GM10266 (cell line): ENCODE results near the gene LRPAP1.
"Not testable (repeated sequence)": the region's sequence is repeated elsewhere in the genome, so short reads cannot be mapped to it uniquely, and the experiment has no call there.

Experiments
- DNase-seq: peaks from one replicate; pipeline ENCODE4 v3.0.0; 2012; ENCODE audit errors: extremely low spot score
- CTCF ChIP-seq: IDR thresholded peaks from 2 replicates; pipeline ENCODE4 v1.5.1; 2012; ENCODE audit warnings: mild to moderate bottlenecking, low read depth; ENCODE audit not compliant: control insufficient read depth, insufficient read depth; ENCODE audit errors: missing control alignments

Gene LRPAP1

GRCh38 chr4:3572363-3572762, 40.1 kb upstream of the LRPAP1 start:
- TF ChIP-seq CTCF = no peak
- no peak for DNase-seq

DNA sequence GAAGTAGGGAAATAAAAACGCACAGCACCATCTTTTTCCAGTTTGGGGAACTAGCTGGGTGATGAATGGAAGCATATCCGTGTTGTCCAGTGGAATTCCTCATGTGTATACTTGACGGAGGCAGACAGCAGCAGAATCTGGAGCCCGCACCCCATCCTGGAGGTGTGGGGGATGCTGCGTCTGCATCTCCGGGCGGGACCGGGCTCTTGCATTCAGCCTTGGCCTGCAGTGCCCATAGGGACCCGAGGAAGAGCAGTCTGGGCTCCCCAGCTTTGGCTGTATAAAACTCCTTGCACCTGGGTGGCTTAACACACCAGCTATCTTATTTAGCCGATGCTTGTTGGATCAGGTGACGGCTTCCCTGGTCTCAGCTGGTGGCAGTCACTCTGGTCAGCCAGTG, 39.7 kb upstream of the LRPAP1 start:
- no peak for TF ChIP-seq CTCF
- no peak for DNase-seq

DNA sequence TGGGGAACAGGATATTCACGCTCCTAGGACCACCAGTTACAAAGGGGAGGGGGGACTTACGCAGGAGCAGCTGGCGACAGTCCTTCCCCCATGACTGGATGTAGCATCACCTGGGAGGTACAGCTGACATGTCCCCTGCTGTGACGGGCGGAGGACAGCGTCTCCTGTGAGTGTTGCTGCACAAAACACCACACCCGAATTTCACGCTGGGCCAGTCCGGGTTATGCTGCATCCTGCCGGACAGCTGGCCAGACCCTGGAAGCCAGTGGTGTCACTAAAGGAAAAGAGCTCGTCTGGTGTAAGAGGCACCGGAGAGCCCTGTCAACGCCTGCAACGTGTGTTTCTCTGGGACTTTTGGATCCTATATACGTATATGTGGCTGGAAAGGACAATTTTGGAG, 38.7 kb upstream of the LRPAP1 start:
- not testable (repeated sequence) for DNase-seq

DNA sequence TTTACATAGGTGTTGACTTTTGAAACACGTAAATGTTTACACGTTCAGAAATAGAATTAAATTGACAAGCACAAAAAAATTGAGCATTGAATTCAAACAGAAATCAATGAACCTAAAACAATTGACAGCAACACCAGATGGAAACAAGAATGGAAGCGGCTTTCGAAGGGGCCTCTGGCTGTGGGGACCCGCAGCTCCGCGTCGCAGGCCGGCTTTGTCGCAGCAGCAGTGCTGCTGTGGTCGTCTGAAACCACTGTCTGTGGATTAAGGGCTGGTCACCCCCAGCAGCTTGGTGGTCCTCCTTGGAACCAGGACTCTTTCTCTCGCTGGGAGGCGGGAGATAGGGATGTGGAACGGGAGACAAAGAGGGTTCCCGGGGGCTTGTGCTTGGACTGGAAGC, 37.4 kb upstream of the LRPAP1 start:
- DNase-seq = not testable (repeated sequence)

DNA sequence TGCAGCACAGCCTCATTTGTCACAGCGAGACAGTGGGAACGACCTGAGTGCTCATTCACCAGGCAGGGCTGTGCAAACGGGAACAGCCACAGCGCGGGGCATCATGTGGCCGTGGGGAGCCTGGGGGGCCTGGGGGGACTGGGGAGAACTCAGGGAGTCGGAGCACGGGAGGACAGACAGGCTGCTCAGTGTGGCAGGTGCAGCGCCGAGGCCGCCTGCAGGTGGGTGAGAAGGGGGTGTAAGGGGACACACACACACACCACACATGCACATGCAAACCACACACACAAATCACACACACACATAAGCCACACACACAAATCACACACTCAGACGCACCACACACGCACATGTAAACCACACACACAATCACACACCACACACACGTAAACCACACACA, 34.5 kb upstream of the LRPAP1 start:
- not testable (repeated sequence) for DNase-seq

DNA sequence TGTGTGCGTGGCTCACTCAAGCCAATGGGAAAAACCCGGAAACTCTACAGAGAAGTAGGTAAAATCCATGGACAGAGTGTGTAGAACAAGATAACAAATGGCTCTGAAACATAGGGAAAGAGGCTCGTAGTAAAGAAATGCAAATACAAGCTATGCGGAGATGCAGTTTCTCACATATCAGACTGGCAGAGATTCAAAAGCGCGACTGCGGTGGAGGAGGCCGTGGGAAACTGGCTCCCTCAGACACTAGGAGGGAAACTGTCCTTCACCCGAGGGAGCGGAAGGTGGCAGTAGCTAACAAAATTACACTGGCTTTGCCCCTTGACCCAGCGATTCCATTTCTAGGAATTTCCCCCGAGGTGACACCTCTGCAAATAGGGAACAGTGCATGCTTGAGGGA, 34.1 kb upstream of the LRPAP1 start:
- DNase-seq = not testable (repeated sequence)

- not testable (repeated sequence) for DNase-seq
Observed at GRCh38 chr4:3564948-3565347, 32.7 kb upstream of the LRPAP1 start.

- no peak for TF ChIP-seq CTCF
- no peak for DNase-seq
Observed at GRCh38 chr4:3563403-3563802, 31.2 kb upstream of the LRPAP1 start.

- not testable (repeated sequence) for DNase-seq
Observed at GRCh38 chr4:3562127-3562526, 29.9 kb upstream of the LRPAP1 start.

GRCh38 chr4:3560465-3560864, 28.2 kb upstream of the LRPAP1 start:
- not testable (repeated sequence) for DNase-seq

GRCh38 chr4:3559381-3560290, 27.4 kb upstream of the LRPAP1 start:
- not testable (repeated sequence) for DNase-seq

- DNase-seq = not testable (repeated sequence)
Observed at GRCh38 chr4:3558514-3558836, 26.3 kb upstream of the LRPAP1 start.

DNA sequence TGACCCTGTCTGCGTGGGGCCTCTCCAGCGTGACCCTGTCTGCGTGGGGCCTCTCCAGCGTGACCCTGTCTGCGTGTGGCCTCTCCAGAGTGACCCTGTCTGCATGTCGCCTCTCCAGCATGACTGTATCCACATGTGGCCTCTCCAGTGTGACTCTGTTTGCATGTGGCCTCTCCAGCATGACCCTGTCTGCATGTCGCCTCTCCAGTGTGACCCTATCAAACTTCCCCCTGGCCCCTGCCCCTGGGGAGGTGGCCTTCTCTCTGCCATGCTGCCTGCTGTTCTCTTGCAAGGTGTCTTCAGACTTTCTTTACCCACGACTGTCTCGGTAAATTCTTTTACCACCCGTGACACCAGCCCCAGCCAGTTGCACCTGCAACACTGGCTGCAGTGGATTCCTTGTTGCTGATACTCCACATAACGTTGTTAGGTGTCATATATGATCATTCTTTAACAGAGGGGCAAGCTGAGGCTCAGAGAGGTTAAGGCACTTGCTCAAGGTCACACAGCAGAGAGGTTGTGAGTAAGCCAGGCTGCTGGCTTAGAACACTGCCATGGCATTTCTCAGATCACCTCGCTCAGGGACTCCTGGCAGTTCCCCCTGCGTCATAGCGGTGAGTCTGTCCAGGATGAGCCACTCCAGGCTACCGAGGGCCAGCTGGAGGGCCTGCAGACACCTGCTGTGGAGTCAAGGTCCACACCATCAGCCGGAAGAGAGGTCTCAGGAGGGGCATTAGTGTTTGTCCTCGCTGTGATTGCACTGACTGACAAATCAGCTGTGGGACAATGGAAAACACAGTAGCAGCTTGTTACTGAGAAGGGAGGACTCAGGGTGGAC, 25.7 kb upstream of the LRPAP1 start:
- not testable (repeated sequence) for DNase-seq

GRCh38 chr4:3557088-3557492, 24.9 kb upstream of the LRPAP1 start:
- DNase-seq = not testable (repeated sequence)

DNA sequence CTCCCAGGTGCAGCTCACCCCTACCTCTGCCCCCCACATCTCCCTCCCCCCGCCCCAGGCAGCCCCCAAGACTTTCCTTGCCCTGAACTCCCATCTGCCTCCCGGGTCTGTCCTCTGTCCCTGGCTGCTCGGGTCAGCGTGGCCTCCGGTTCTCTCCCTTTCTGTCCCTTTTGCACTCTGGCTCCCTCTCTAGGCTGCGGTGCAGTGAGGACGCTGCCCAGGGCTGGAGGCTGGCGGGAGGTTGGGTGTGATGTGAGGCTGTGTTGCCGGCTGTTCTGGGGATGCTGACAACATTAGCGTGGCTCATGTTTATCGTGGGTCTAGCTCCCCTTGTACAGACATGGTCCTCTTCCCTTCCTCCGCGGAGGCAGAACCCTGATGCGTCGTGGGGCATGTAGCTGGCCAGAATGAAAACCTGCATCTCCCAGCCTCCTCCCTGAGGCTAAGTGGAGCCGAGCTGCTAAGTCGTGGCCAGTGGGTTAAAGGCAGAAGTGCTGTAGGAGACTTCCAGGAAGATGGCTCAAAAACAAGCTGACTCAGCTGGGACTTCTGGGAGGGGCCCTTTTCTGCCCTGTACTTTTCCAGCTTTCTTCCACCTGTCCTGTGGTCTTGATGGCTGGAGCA, 24.1 kb upstream of the LRPAP1 start:
- not testable (repeated sequence) for DNase-seq

- not testable (repeated sequence) for DNase-seq
Observed at GRCh38 chr4:3555459-3556070, 23.3 kb upstream of the LRPAP1 start.
